Measurements from ENCODE around the gene HLA-DMB.
A peak's percentile ranks its signal among the peaks of the same experiment; 100 is the strongest.

Gene HLA-DMB

DNA sequence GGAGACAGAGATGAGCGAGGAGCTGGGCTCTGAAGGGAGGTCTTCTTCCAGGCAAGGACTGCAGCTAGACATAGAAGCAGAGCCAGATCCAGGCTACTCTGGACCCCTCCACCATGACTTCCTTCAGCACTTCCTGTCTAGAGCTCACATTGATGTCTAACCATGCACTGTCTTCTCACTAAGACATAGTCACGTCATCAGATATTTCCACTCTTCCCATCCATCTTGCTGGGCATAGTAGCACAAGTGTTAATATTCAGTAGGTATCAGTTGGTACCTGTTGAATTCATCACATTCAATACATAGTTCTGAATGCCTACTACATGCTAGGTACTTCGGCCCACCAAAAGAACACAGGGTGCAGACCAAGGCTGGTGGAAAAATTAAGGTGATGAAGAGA, 9.2 kb upstream of the HLA-DMB start:
- no peak for DNase-seq (ENCODE audit: low read depth in 1 of 2, low spot score in 1 of 2)
- no peak overlapping the region for H3K4me3 ChIP-seq (replicated peaks; ENCODE audit: insufficient read depth, low read length)
- H3K27ac ChIP-seq (replicated peaks): no peak overlapping the region
- H3K27me3 ChIP-seq (ENCODE audit: insufficient read depth, poor library complexity, severe bottlenecking): no peaks in the 10 kb centered on the region
- no peak for TF ChIP-seq POLR2AphosphoS5 (IDR thresholded peaks at IDR 0.05; ENCODE audit: low read depth)
- TF ChIP-seq GABPA (IDR thresholded peaks at IDR 0.05; ENCODE audit: low read depth): no peak
- no peak for TF ChIP-seq REST (IDR thresholded peaks at IDR 0.05; ENCODE audit: insufficient replicate concordance, low read depth)
- TF ChIP-seq SPI1 (IDR thresholded peaks at IDR 0.05; ENCODE audit: borderline replicate concordance, low read depth): no peak
- TF ChIP-seq CTCF (IDR thresholded peaks at IDR 0.05; ENCODE audit: insufficient read depth, low read length): no peak

- no peak overlapping the region for H3K4me3 ChIP-seq (replicated peaks; ENCODE audit: insufficient read depth, low read length)
- TF ChIP-seq SPI1 (IDR thresholded peaks at IDR 0.05; ENCODE audit: borderline replicate concordance, low read depth) (no peak), POLR2AphosphoS5 (IDR thresholded peaks at IDR 0.05; ENCODE audit: low read depth) (no peak), CTCF (IDR thresholded peaks at IDR 0.05; ENCODE audit: insufficient read depth, low read length) (no peak), GABPA (IDR thresholded peaks at IDR 0.05; ENCODE audit: low read depth) (no peak), REST (IDR thresholded peaks at IDR 0.05; ENCODE audit: insufficient replicate concordance, low read depth) (no peak)
- no peaks in the 10 kb centered on the region for H3K27me3 ChIP-seq (ENCODE audit: insufficient read depth, poor library complexity, severe bottlenecking)
- no peak for DNase-seq (ENCODE audit: low read depth in 1 of 2, low spot score in 1 of 2)
- no peak overlapping the region for H3K27ac ChIP-seq (replicated peaks)
These were observed 8.3 kb upstream of the HLA-DMB start for GRCh38 chr6:32949113-32949512.

GRCh38 chr6:32947552-32948465, 7.0 kb upstream of the HLA-DMB start:
- Histone ChIP-seq H3K27ac (replicated peaks) (no peak overlapping the region), H3K27me3 (ENCODE audit: insufficient read depth, poor library complexity, severe bottlenecking) (no peaks in the 10 kb centered on the region), H3K4me3 (replicated peaks; ENCODE audit: insufficient read depth, low read length) (no peak overlapping the region)
- peak in 1 of 2 experiments; percentile 72 for DNase-seq (ENCODE audit: low read depth in 1 of 2, low spot score in 1 of 2)
- TF ChIP-seq REST (IDR thresholded peaks at IDR 0.05; ENCODE audit: insufficient replicate concordance, low read depth) (no peak), CTCF (IDR thresholded peaks at IDR 0.05; ENCODE audit: insufficient read depth, low read length) (peak; percentile 82)
